ENCODE results near the gene PTPRD.

DNA sequence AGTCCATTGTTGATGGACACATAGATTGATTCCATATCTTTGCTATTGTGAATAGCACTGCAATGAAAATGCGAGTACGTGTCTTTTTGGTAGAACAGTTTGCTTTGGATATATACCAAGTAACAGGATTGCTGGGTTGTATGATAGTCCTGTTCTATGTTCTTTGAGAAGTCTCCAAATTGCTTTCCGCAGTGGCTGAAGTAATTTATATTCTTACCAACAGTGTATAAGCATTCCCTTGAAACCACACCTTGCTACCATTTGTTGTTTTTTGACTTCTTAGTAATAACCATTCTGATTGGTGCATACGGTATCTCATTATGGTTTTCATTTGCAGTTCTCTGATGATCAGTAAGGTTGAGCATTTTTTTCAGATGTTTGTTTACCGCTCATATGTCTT, 792.9 kb downstream of the PTPRD start:
- TF ChIP-seq, protein P1, sequence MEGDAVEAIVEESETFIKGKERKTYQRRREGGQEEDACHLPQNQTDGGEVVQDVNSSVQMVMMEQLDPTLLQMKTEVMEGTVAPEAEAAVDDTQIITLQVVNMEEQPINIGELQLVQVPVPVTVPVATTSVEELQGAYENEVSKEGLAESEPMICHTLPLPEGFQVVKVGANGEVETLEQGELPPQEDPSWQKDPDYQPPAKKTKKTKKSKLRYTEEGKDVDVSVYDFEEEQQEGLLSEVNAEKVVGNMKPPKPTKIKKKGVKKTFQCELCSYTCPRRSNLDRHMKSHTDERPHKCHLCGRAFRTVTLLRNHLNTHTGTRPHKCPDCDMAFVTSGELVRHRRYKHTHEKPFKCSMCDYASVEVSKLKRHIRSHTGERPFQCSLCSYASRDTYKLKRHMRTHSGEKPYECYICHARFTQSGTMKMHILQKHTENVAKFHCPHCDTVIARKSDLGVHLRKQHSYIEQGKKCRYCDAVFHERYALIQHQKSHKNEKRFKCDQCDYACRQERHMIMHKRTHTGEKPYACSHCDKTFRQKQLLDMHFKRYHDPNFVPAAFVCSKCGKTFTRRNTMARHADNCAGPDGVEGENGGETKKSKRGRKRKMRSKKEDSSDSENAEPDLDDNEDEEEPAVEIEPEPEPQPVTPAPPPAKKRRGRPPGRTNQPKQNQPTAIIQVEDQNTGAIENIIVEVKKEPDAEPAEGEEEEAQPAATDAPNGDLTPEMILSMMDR (IDR thresholded peaks at IDR 0.05): no peak
- TF ChIP-seq ELF4 (CRISPR knock-in tag; IDR thresholded peaks at IDR 0.05; ENCODE audit: low read depth) (no peak), MAX (CRISPR knock-in tag; IDR thresholded peaks at IDR 0.05) (no peak), SP1 (CRISPR knock-in tag; conservative IDR thresholded peaks at IDR 0.05) (no peak), TCF7 (CRISPR knock-in tag; IDR thresholded peaks at IDR 0.05; ENCODE audit: low read depth) (no peak), ATF2 (CRISPR knock-in tag; IDR thresholded peaks at IDR 0.05; ENCODE audit: borderline replicate concordance, low read depth) (no peak), NR3C1 (CRISPR knock-in tag; conservative IDR thresholded peaks at IDR 0.05; ENCODE audit: low read depth) (no peak), E2F4 (CRISPR knock-in tag; IDR thresholded peaks at IDR 0.05; ENCODE audit: borderline replicate concordance, low read depth) (no peak), ATF6 (CRISPR knock-in tag; IDR thresholded peaks at IDR 0.05) (no peak), ZNF232 (CRISPR knock-in tag; IDR thresholded peaks at IDR 0.05) (no peak)
- TF ChIP-seq, protein P2, sequence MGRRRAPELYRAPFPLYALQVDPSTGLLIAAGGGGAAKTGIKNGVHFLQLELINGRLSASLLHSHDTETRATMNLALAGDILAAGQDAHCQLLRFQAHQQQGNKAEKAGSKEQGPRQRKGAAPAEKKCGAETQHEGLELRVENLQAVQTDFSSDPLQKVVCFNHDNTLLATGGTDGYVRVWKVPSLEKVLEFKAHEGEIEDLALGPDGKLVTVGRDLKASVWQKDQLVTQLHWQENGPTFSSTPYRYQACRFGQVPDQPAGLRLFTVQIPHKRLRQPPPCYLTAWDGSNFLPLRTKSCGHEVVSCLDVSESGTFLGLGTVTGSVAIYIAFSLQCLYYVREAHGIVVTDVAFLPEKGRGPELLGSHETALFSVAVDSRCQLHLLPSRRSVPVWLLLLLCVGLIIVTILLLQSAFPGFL (CRISPR knock-in tag; IDR thresholded peaks at IDR 0.05; ENCODE audit: borderline replicate concordance): no peak
- TF ChIP-seq, protein P3, sequence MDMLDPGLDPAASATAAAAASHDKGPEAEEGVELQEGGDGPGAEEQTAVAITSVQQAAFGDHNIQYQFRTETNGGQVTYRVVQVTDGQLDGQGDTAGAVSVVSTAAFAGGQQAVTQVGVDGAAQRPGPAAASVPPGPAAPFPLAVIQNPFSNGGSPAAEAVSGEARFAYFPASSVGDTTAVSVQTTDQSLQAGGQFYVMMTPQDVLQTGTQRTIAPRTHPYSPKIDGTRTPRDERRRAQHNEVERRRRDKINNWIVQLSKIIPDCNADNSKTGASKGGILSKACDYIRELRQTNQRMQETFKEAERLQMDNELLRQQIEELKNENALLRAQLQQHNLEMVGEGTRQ (CRISPR knock-in tag; IDR thresholded peaks at IDR 0.05): no peak
- TF ChIP-seq, protein P4, sequence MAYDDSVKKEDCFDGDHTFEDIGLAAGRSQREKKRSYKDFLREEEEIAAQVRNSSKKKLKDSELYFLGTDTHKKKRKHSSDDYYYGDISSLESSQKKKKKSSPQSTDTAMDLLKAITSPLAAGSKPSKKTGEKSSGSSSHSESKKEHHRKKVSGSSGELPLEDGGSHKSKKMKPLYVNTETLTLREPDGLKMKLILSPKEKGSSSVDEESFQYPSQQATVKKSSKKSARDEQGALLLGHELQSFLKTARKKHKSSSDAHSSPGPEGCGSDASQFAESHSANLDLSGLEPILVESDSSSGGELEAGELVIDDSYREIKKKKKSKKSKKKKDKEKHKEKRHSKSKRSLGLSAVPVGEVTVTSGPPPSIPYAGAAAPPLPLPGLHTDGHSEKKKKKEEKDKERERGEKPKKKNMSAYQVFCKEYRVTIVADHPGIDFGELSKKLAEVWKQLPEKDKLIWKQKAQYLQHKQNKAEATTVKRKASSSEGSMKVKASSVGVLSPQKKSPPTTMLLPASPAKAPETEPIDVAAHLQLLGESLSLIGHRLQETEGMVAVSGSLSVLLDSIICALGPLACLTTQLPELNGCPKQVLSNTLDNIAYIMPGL (CRISPR knock-in tag; IDR thresholded peaks at IDR 0.05): no peak
